ENCODE results near the gene MAGEA2.
"Not testable (repeated sequence)": the region's sequence is repeated elsewhere in the genome, so short reads cannot be mapped to it uniquely, and the experiment has no call there.

The MAGEA2 gene

DNA sequence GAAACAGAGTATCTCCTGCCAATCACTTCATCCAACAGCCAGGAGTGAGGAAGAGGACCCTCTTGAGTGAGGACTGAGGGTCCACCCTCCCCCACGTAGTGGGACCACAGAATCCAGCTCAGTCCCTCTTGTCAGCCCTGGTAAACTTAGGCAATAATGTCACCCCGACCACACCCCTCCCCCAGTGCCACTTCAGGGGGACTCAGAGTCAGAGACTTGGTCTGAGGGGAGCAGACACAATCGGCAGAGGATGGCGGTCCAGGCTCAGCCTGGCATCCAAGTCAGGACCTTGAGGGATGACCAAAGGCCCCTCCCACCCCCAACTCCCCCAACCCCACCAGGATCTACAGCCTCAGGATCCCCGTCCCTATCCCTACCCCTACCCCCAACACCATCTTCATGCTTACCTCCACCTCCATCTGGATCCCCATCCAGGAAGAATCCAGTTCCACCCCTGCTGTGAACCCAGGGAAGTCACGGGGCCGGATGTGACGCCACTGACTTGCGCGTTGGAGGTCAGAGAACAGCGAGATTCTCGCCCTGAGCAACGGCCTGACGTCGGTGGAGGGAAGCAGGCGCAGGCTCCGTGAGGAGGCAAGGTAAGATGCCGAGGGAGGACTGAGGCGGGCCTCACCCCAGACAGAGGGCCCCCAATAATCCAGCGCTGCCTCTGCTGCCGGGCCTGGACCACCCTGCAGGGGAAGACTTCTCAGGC is 20.2 kb downstream of the MAGEA2 start, which contains the start of the genes CSAG1 and MAGEA12:
Gene CSAG1 (minus strand): TSS at position 461 of the 715 bp plus-strand sequence. CDS start 1,261 bp downstream, outside the sequence.
Gene MAGEA12 (plus strand): TSS at position 497 of the 715 bp plus-strand sequence. CDS start 2,405 bp downstream, outside the sequence.
- no peak for TF ChIP-seq POLR2A (IDR thresholded peaks at IDR 0.05; ENCODE audit: low read depth, low read length)
- FAIRE-seq (no peak), DNase-seq (ENCODE audit: insufficient read length, low spot score) (no peak)

DNA sequence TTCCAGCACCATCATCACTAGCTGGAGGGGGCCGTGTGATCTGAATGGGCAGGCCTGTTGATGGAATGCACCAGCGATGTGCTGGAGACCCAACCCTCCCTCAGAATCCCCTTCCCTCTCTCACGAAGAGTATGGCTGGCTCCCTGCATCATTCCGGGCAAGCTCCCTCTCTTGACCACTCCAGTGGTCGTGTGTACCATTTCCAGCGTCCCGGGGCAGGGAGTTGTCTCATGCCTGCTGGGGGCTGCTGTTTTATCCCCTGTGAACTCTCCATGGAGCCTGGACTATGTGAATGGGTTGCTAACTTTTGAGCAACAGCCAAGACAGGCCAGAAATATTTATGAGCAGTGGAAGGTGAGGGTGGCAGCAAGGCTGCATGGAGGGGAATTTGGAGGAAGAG is 28.2 kb downstream of the MAGEA2 start:
- FAIRE-seq (no peak), DNase-seq (ENCODE audit: insufficient read length, low spot score) (no peak)
- no peak for TF ChIP-seq POLR2A (IDR thresholded peaks at IDR 0.05; ENCODE audit: low read depth, low read length)

DNA sequence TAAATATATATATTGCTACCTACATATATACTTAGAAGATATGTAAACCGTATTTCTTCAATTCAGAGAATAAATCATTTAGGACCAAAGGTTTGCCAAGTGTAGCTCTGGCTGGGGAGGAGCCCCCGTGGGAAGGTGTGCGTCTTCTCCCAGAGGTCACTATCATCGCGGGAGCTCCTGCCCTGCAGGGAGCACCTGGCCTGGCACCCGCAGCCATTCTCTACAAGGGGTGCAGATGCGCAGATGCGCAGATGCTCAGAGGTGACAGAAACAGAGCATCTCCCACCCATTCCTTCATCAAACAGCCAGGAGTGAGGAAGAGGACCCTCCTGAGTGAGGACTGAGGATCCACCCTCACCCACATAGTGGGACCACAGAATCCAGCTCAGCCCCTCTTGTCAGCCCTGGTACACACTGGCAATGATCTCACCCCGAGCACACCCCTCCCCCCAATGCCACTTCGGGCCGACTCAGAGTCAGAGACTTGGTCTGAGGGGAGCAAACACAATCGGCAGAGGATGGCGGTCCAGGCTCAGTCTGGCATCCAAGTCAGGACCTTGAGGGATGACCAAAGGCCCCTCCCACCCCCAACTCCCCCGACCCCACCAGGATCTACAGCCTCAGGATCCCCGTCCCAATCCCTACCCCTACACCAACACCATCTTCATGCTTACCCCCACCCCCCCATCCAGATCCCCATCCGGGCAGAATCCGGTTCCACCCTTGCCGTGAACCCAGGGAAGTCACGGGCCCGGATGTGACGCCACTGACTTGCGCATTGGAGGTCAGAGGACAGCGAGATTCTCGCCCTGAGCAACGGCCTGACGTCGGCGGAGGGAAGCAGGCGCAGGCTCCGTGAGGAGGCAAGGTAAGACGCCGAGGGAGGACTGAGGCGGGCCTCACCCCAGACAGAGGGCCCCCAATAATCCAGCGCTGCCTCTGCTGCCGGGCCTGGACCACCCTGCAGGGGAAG is 39.5 kb downstream of the MAGEA2 start, which contains the start of gene MAGEA2B:
Gene MAGEA2B (plus strand): TSS at position 814 of the 973 bp plus-strand sequence. CDS start 2,479 bp downstream, outside the sequence.
- not testable (repeated sequence) for DNase-seq (ENCODE audit: insufficient read length, low spot score); FAIRE-seq

DNA sequence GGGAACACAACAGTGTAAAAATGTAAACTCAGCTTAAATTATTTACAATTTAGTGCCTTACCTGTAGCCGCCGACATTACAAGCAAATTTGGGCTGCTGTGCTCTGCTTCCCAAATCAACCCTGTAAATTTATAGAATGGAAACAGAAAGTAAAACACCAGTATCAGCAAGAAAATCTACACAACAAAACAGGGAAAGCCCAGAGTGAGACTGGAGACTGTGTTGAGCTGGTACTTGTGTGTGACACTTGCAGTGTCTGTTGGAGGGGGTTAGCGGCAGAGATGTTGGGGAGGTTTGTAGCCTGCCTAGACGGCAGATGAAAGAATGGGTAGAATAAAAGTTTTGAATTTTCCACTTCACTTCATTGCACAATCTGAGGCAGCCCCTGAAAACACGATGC is 40.4 kb downstream of the MAGEA2 start:
- DNase-seq (ENCODE audit: insufficient read length, low spot score); FAIRE-seq: not testable (repeated sequence)

DNA sequence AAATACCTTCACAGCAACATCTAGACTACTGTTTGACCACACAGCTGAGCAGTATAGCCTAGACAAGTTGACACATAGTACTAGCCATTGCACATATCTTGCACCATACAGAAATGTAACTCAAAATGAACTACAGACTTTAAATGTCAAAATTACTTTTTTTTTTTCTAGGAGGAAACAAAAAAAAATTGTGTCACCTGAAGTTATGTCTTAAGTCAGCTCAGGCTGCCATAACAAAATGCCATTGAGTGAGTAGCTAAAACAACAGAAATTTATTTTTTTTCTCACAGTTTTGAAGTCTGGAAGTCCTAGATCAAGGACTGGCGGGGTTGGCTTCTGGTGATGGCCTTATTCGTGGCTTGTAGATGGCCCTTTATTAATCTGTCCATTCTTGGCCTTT is 44.5 kb downstream of the MAGEA2 start, which contains the start of gene CSAG2:
Gene CSAG2 (minus strand): TSS at position 101 of the 400 bp plus-strand sequence. CDS start 161 bp downstream, outside the sequence.
- not testable (repeated sequence) for DNase-seq (ENCODE audit: insufficient read length, low spot score); FAIRE-seq

DNA sequence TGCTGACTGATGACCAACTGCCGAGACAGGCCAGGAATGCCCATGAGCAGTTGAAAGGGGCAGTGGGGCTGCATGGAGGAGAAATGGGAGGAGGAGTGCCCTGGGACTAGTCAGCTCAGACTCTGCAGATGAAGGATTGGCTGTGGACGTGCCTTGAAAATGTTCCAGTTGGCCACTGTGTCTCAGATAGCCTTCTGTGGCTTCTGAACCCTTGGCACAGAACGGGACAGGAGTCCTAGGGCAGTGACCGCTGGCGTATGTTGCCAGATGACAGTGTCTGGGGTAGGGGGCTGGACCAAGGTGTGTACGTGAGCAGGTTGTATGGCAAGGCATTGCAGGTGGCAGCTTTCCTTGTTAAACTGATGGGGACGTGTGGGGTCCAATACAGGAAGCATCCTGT is 47.1 kb downstream of the MAGEA2 start:
- FAIRE-seq; DNase-seq (ENCODE audit: insufficient read length, low spot score): not testable (repeated sequence)

DNA sequence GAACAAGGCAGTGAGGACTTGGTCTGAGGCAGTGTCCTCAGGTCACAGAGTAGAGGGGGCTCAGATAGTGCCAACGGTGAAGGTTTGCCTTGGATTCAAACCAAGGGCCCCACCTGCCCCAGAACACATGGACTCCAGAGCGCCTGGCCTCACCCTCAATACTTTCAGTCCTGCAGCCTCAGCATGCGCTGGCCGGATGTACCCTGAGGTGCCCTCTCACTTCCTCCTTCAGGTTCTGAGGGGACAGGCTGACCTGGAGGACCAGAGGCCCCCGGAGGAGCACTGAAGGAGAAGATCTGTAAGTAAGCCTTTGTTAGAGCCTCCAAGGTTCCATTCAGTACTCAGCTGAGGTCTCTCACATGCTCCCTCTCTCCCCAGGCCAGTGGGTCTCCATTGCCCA is 53.3 kb downstream of the MAGEA2 start:
- not testable (repeated sequence) for DNase-seq (ENCODE audit: insufficient read length, low spot score); FAIRE-seq

Measured in H54 (cell line).